Effector memory CD8-positive, alpha-beta T cell (primary cell): ENCODE data around the gene SLC16A2.

ENCODE experiments used
- ATAC-seq: fragments of 150-1000 bp; cut with Tn5 transposase; replicated peaks from 2 replicates; pipeline ENCODE4 v1.10.0; 2021; ENCODE audit warnings: mild to moderate bottlenecking, moderate library complexity
- DNase-seq, 3 experiments: peaks; one replicate each; pipeline ENCODE4 v3.0.0; 2021
- H3K27ac Mint-ChIP-seq, 2 donors: one replicate each; pipeline ENCODE4 v1.8.0; 2022; ENCODE audit warnings: mild to moderate bottlenecking in 2 of 2, mixed read lengths in 2 of 2, moderate library complexity in 2 of 2
- H3K27me3 Mint-ChIP-seq, 2 donors: one replicate each; pipeline ENCODE4 v1.8.0; 2022; ENCODE audit warnings: mixed read lengths in 2 of 2
- H3K36me3 Mint-ChIP-seq: one replicate; pipeline ENCODE4 v1.8.0; 2022; ENCODE audit warnings: mild to moderate bottlenecking, moderate library complexity, mixed read lengths; ENCODE audit not compliant: insufficient read depth
- H3K4me1 Mint-ChIP-seq, 2 donors: one replicate each; pipeline ENCODE4 v1.8.0; 2022; ENCODE audit warnings: low read depth in 2 of 2, mixed read lengths in 2 of 2
- H3K4me3 Mint-ChIP-seq, 2 donors: one replicate each; pipeline ENCODE4 v1.8.0; 2022; ENCODE audit warnings: mild to moderate bottlenecking in 2 of 2, mixed read lengths in 2 of 2, moderate library complexity in 2 of 2
- H3K9me3 Mint-ChIP-seq, 2 donors: one replicate each; pipeline ENCODE4 v1.8.0; 2022; ENCODE audit warnings: mixed read lengths in 2 of 2

The SLC16A2 gene

DNA sequence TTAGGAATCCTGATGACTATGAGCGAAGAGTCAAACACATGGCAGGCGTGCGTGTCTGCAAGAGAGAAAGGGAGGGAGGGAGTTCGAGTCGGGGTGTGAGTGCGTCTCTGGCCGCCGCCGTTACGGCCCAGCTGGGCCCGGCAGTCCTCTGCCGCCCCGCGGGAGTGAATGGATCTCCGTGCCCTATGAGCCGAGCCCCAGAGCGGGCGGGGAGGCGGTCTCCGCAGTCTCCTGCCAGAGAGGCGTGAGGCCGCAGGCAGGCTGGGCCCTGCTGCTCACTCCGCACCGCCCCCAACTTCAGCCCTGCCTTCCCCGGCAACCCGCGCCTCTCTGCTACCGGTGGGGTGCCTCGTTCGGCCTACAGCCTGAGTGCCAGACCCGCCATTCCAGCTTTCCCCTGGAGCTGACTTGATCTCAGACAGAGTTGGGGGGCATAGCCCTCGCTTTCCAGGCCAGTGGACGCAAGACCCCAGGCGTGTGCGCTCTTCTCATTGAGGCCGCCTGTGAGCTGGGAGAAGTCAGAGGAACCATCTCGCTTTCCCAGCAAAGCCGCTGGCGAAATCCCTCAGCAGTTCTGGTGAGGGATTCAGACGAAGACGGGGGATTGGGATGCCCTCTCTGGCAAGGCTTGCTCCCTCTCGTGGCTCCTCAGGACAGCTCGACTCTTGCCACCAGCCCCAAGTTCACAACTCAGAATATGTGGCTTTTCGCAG, 1.4 kb downstream of the SLC16A2 start:
- DNase-seq = no peak
- peak; percentile 31 for ATAC-seq
- Mint-ChIP-seq H3K27me3 (peaks cover 12 to 37% of the 10 kb centered on the region in 2 donors), H3K9me3 (no peaks in the 10 kb centered on the region), H3K27ac (no peak overlapping the region), H3K4me1 (peaks cover 10 to 11% of the 10 kb centered on the region in 2 donors), H3K36me3 (peaks cover 5% of the 10 kb centered on the region), H3K4me3 (peak overlapping the region; percentile 81 to 86)

DNA sequence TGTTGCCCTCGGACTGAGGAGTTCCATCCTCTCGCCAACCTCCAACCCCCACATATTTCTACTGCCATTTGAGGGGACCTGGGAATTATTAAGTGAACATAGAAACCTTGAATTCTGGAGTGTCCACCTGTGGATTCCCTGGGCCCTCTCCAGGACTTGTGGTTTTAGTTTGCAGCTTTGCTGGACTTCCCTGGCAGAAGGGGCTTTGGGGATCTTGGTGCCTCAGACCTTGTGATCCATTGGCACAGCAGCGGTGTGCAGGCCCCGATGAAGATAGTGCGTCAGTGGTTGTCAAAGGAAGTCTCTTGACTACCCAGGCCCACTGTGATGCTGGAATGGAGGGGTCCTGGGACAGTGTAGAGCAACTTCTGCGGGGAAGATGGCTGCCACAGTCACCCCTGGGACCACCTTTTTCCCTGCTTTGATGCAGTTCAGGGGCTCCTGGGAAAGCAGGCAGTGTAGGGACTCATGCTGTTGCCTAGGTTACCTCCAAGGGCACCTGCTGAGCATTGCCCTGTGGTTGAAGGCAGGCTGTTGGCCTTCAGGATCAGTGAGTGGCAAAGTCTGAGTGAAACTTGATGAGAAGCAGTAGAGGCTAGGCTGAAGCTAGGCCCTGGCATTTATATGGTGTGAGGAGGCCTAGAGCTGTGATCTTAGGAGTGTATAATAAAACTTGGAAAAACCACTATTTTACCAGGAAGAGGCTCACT, 2.2 kb downstream of the SLC16A2 start:
- H3K36me3 Mint-ChIP-seq = peaks cover 5% of the 10 kb centered on the region
- H3K4me1 Mint-ChIP-seq = peaks cover 10 to 11% of the 10 kb centered on the region in 2 donors
- no peak overlapping the region for H3K4me3 Mint-ChIP-seq
- DNase-seq = no peak
- peaks cover 12 to 40% of the 10 kb centered on the region in 2 donors for H3K27me3 Mint-ChIP-seq
- no peak overlapping the region for H3K27ac Mint-ChIP-seq
- H3K9me3 Mint-ChIP-seq = no peaks in the 10 kb centered on the region
- no peak for ATAC-seq

DNA sequence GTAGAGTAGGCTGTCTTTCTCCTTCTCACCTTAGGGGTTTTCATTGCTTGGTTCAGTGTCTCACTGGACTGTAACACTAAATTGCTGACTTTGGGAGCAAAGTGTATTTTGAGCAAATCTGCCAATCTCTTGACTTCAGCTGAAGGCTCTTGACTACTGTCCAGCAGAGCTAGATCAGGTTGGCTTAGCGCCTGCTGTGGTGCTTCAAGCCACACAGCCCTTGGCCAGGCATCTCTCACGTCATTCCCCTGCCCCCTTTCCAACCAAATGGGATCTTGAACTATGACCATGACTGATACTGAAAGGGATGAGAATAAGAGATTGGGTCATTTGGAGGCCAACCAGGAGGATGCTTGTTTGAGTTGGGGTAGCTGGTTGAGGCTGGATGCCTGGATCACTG, 4.8 kb downstream of the SLC16A2 start:
- DNase-seq (no peak), ATAC-seq (no peak)
- H3K4me3 Mint-ChIP-seq = no peak overlapping the region
- H3K4me1 Mint-ChIP-seq = peaks cover 4% of the 10 kb centered on the region in 2 donors
- peaks cover 4% of the 10 kb centered on the region for H3K36me3 Mint-ChIP-seq
- no peaks in the 10 kb centered on the region for H3K9me3 Mint-ChIP-seq
- H3K27me3 Mint-ChIP-seq = peaks cover 12 to 27% of the 10 kb centered on the region in 2 donors
- H3K27ac Mint-ChIP-seq = no peak overlapping the region

DNA sequence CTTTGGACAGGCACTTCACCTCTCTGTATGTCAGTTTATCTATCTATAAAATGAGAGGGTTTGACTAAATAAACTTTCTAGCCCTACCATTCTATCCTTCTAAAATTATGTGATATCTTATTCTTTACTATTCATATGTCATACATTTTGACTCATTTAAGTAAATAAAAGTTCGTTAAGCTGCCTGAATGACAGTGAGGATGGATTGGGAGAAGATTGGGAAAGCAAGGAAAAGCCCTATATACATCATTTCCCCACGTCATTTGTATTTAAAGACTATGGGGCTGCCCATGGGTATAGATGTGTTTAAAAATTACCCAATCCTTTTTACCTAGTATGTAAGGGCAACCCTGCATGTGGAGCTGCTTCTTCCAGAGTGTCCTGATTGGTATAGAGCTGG, 5.3 kb downstream of the SLC16A2 start:
- H3K9me3 Mint-ChIP-seq = no peaks in the 10 kb centered on the region
- no peak overlapping the region for H3K27ac Mint-ChIP-seq
- no peak overlapping the region for H3K4me3 Mint-ChIP-seq
- H3K27me3 Mint-ChIP-seq = peaks cover 9 to 24% of the 10 kb centered on the region in 2 donors
- DNase-seq (no peak), ATAC-seq (no peak)
- no peaks in the 10 kb centered on the region for H3K36me3 Mint-ChIP-seq
- peaks cover 0 to 3% of the 10 kb centered on the region in 2 donors for H3K4me1 Mint-ChIP-seq

DNA sequence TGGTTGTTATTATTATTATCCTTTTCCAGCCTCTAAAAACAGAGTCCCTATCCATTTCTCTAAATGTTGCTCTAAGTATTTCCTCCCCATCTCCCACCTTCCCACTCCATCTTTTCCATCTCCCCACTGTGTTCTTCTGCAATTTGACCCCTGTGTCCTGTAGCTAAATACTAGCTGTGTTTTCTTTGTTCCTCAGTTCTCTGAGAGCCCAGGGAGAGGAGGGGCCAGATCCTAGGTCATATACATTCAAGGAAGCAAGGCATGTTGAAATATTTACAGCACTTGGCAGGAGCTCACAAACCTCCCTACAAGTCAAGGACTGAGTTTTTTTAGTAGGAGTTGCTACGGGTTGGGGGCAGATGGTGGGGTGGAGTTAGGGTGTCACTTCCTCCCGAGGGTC, 10.5 kb downstream of the SLC16A2 start:
- H3K27me3 Mint-ChIP-seq = peaks cover 4 to 8% of the 10 kb centered on the region in 2 donors
- no peaks in the 10 kb centered on the region for H3K9me3 Mint-ChIP-seq
- no peaks in the 10 kb centered on the region for H3K36me3 Mint-ChIP-seq
- H3K27ac Mint-ChIP-seq = no peak overlapping the region
- no peaks in the 10 kb centered on the region for H3K4me1 Mint-ChIP-seq
- ATAC-seq (no peak), DNase-seq (no peak)
- H3K4me3 Mint-ChIP-seq = no peak overlapping the region

DNA sequence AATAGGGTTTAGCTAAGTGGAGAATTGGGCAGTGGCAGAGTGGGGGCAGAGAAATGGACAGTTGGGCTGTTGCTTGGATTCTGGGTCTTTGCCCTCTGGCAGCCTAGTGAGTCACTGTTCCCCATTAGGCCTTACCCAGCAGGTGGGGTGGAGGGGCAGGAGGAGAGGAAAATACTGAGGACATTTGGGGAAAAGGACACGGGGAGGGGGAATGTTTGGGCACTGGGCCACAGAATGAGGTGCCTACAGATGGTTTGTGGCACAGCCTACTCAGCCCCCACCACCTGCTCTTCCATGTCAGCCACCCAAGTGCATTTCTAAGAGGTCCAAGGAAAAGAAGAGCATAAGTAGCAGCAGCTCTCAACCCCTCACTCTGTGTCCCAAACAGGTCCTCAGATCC, 13.0 kb downstream of the SLC16A2 start:
- Mint-ChIP-seq H3K4me3 (no peak overlapping the region), H3K4me1 (no peaks in the 10 kb centered on the region), H3K27ac (no peak overlapping the region), H3K9me3 (no peaks in the 10 kb centered on the region), H3K27me3 (no peaks in the 10 kb centered on the region), H3K36me3 (no peaks in the 10 kb centered on the region)
- ATAC-seq (no peak), DNase-seq (no peak)

DNA sequence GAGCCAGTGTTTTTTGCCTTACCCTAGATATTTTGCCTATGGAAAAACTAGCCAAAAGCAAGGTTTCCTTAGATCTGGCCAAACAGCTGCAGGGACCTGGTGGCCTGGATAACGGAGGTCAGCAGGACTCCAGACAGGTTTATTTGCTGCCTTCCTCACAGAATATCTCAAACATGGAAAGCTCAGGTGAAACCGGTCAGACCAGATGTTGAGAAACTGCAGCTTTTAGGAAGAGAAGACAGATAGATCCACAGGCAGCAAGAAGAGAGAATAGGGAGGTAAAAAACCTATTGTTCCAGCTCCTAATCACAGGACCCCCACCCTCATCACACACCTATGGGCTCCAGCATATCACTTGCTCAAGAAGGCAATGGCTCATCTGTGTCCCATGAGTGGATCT, 16.2 kb downstream of the SLC16A2 start:
- no peaks in the 10 kb centered on the region for H3K4me1 Mint-ChIP-seq
- H3K4me3 Mint-ChIP-seq = no peak overlapping the region
- no peak overlapping the region for H3K27ac Mint-ChIP-seq
- no peaks in the 10 kb centered on the region for H3K36me3 Mint-ChIP-seq
- peaks cover 0 to 7% of the 10 kb centered on the region in 2 donors for H3K27me3 Mint-ChIP-seq
- no peaks in the 10 kb centered on the region for H3K9me3 Mint-ChIP-seq
- DNase-seq = no peak
- ATAC-seq = no peak

DNA sequence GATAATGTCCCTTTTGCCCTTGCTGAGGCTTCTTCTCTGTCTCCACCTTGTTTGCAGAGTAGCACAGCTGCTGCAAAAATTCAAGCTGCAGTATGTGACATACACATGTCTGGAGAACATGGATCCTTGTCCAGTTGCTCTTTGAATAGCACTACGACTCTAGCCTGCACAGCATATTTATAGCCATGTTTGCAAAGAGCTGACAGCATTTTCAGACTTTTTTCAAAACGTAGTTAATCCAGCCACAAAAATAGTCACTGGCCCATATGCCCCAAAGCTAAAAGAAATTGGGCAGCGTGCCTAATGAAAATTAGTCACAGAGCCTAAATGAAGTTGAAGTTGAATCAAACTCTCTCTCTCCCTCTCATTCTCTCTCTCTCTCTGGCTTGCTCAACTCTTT, 17.5 kb downstream of the SLC16A2 start:
- no peaks in the 10 kb centered on the region for H3K4me1 Mint-ChIP-seq
- ATAC-seq (no peak), DNase-seq (no peak)
- no peak overlapping the region for H3K27ac Mint-ChIP-seq
- H3K4me3 Mint-ChIP-seq = no peak overlapping the region
- peaks cover 0 to 7% of the 10 kb centered on the region in 2 donors for H3K27me3 Mint-ChIP-seq
- H3K9me3 Mint-ChIP-seq = no peaks in the 10 kb centered on the region
- no peaks in the 10 kb centered on the region for H3K36me3 Mint-ChIP-seq

DNA sequence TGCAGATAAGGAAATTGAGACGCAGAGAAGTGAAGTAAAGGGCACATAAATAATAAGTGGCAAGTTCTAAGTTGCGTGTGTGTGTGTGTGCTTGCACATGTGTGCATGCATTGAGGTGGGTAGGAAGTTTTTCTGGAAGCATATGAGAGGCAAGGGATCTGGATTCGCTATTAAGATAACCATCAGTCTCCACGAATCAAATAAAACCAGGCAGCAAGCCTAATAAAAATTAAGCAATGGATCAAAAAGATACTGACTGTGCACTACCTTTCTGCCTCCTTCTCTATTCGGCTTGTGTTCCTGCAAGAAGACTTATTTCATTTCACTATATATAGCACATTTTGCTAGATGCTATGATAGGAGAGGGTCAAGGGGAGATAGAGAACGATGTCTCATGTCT, 23.8 kb downstream of the SLC16A2 start:
- DNase-seq (no peak), ATAC-seq (no peak)
- Mint-ChIP-seq H3K27me3 (peaks cover 0 to 7% of the 10 kb centered on the region in 2 donors), H3K4me1 (peaks cover 0 to 6% of the 10 kb centered on the region in 2 donors), H3K9me3 (no peaks in the 10 kb centered on the region), H3K36me3 (no peaks in the 10 kb centered on the region), H3K27ac (no peak overlapping the region), H3K4me3 (no peak overlapping the region)

DNA sequence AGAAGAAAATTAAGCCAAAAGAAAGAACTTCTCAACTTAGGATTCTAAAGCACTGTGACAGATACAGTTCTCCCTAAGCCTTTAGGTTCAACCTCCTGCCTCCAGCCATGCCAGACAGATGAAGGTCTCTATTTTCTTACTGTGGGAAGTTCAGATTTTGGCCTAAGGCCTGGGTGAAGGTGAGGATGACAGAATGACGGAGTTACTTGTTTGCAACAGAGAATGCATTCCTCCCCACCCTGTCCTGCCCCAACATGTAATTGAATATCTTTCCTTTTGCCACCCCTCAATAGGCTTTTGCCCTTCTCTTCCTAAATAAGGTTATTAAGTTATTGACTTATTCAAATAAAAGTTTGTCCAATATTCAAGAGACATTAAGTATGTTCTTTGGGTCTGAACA, 25.6 kb downstream of the SLC16A2 start:
- Mint-ChIP-seq H3K9me3 (no peaks in the 10 kb centered on the region), H3K27ac (no peak overlapping the region), H3K27me3 (no peaks in the 10 kb centered on the region), H3K36me3 (no peaks in the 10 kb centered on the region), H3K4me3 (no peak overlapping the region), H3K4me1 (peaks cover 0 to 6% of the 10 kb centered on the region in 2 donors)
- no peak for DNase-seq
- no peak for ATAC-seq

DNA sequence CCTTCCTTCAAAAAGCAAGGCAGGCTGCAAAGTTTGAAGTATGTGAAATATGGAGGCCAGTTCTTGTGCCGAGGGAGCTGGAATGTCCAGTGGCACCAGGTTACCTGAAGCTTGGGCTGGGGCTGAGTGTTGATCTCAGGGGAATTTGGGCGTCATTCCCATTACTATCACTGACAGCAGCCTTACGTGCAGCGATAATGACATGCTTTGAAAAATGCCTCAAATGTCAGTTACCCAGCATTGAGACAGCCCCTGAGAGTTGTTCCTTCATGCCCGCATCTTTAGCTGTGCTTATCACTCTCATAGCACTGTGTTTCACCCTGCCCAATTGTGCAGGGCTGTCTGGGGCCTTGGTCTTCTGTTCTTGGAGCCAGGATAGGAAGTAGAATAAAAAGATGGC, 27.4 kb downstream of the SLC16A2 start:
- H3K4me3 Mint-ChIP-seq = no peak overlapping the region
- peaks cover 0 to 6% of the 10 kb centered on the region in 2 donors for H3K4me1 Mint-ChIP-seq
- no peaks in the 10 kb centered on the region for H3K36me3 Mint-ChIP-seq
- H3K27me3 Mint-ChIP-seq = no peaks in the 10 kb centered on the region
- no peak overlapping the region for H3K27ac Mint-ChIP-seq
- ATAC-seq (no peak), DNase-seq (no peak)
- H3K9me3 Mint-ChIP-seq = no peaks in the 10 kb centered on the region

DNA sequence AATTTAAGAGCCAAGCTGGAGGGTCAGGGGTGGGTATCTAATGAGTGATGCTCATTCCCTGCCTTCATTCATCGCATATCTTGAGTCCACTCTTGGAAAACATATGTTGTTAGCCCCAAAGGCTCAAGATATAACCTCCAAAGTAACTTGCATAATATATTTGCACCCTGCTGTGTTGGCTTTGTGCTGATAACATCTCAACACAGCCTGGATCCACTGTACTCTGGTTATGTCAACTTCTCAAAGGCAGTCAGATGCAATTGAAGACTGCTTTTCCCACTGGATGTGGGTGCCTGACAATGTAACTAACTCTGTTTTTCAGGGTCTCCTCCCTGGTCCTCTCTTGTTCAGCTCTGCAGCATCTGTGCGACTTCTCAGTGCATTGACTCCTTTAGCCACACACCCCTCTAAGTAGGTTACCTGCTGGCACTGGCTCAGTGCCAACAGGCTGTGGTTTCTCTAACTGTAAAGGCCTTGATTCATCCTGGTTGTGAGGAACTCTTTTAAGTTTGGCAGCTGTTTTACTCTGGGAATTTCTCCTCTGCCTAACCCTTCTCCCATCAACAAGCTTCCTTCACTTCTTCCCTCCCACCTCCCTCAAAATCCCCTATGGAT, 28.1 kb downstream of the SLC16A2 start:
- ATAC-seq (peak; percentile 52), DNase-seq (peak; percentile 1 to 11 (median 8))
- Mint-ChIP-seq H3K4me1 (peaks cover 0 to 6% of the 10 kb centered on the region in 2 donors), H3K36me3 (no peaks in the 10 kb centered on the region), H3K9me3 (no peaks in the 10 kb centered on the region), H3K27ac (no peak overlapping the region), H3K4me3 (no peak overlapping the region), H3K27me3 (no peaks in the 10 kb centered on the region)

DNA sequence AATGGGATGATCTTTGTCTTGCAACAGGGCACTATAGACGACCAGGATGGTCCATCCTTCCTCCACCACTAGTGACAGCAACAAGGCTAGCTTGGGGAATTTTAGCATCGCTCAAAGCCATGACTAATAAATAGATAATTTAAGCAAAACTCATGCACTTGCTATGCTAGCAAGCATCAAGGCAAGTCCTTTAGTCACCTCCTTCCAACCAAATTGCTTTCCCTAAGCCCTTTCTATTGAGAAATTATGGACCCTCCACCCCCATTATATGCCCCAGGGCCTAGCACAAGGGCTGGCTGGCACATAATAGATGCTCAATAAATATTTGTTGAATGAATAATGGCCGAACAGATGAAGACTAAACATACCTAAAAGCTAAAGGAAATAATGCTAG, 28.6 kb downstream of the SLC16A2 start:
- DNase-seq (no peak), ATAC-seq (no peak)
- Mint-ChIP-seq H3K36me3 (no peaks in the 10 kb centered on the region), H3K4me1 (peaks cover 0 to 6% of the 10 kb centered on the region in 2 donors), H3K9me3 (no peaks in the 10 kb centered on the region), H3K27ac (no peak overlapping the region), H3K4me3 (no peak overlapping the region), H3K27me3 (no peaks in the 10 kb centered on the region)
